Forelimb muscle (tissue), 1 donor: ENCODE data around the gene CLIC5. TPM values are rescaled to one million over a fixed set of nuclear protein-coding genes. Genes with fewer than 3 reads are reported as not detected.

Experiments
- DNase-seq: peaks from one replicate; pipeline ENCODE4 v3.0.0-alpha.2; 2013; ENCODE audit warnings: low read depth
- polyA plus RNA-seq: library from polyadenylated mRNA; unstranded; fragments of 120-200 nt; gene quantifications from one replicate; pipeline ENCODE4 v1.2.1, GENCODE V29; 2013; ENCODE audit not compliant: insufficient read length

CLIC5 gene
- polyA plus RNA-seq, 1 donor, result 17.6 TPM

- DNase-seq, result no peak
Measured at GRCh38 chr6:45843848-45844521, 171.7 kb downstream of the CLIC5 start.

GRCh38 chr6:45841062-45841461 is 174.6 kb downstream of the CLIC5 start:
- DNase-seq, result no peak

- DNase-seq, result no peak
Measured at GRCh38 chr6:45838996-45839395, 176.7 kb downstream of the CLIC5 start.

GRCh38 chr6:45838451-45838850 is 177.2 kb downstream of the CLIC5 start:
- DNase-seq, result no peak

- no peak for DNase-seq
Measured at GRCh38 chr6:45837541-45838200, 178.0 kb downstream of the CLIC5 start.

- DNase-seq, result no peak
Measured at GRCh38 chr6:45836984-45837383, 178.7 kb downstream of the CLIC5 start.

GRCh38 chr6:45836438-45836824 is 179.2 kb downstream of the CLIC5 start:
- DNase-seq, result no peak

- no peak for DNase-seq
Measured at GRCh38 chr6:45835721-45836437, 179.8 kb downstream of the CLIC5 start.

GRCh38 chr6:45832063-45832462 is 183.6 kb downstream of the CLIC5 start:
- no peak for DNase-seq

Other genes starting within 250 kb of the CLIC5 start
- 42.0 TPM for gene ENPP4, start 114.1 kb upstream of the CLIC5 start, polyA plus RNA-seq
- gene ENPP5, start 155.1 kb upstream of the CLIC5 start, polyA plus RNA-seq, result 4.2 TPM